GM12878 (cell line): Measurements from ENCODE around the gene MAD1L1. TPM values are rescaled to one million over a fixed set of nuclear protein-coding genes. Genes with fewer than 3 reads are reported as not detected.
A peak's percentile ranks its signal among the peaks of the same experiment; 100 is the strongest.

Experiments used
- ATAC-seq: fragments of 200-7000 bp; cut with Tn5 transposase; 3 replicates; pipeline ENCODE4 v1.9.1; 2020; ENCODE audit warnings: mild to moderate bottlenecking, moderate library complexity
- BruUV-seq: library from RNA; stranded (reverse); fragments of 400-500 nt; replicated peaks from 2 replicates; lab custom pipeline; 2021; lab: Mats Ljungman, UMichigan
- CTCF ChIA-PET: fragments of 300-600 bp; sonication (Branson Sonifier 250); formaldehyde crosslinking; extraction: SDS; loops from one replicate; lab custom pipeline; 2021; ENCODE audit warnings: inconsistent platforms; lab: Yijun Ruan, JAX
- POLR2A ChIA-PET: fragments of 350-600 bp; formaldehyde crosslinking; extraction: SDS; loops from one replicate; lab custom pipeline; 2021; ENCODE audit warnings: inconsistent platforms; lab: Charles Lee
- RAD21 ChIA-PET: fragments of 300-600 bp; sonication (Branson Sonifier 250); formaldehyde crosslinking; loops from one replicate; lab custom pipeline; 2023; ENCODE audit warnings: antibody characterized with exemption; ENCODE audit not compliant: unreplicated experiment; lab: Charles Lee
- SMC1A ChIA-PET: fragments of 300-600 bp; sonication (Branson Sonifier 250); formaldehyde crosslinking; loops from one replicate; lab custom pipeline; 2023; ENCODE audit not compliant: unreplicated experiment, uncharacterized antibody; lab: Charles Lee
- DNase-seq: peaks from one replicate; pipeline ENCODE4 v3.0.0-alpha.2; 2011; ENCODE audit warnings: low read depth, low spot score
- FAIRE-seq: peaks from 3 replicates; lab custom pipeline; 2011; peaks lifted over from hg19 to GRCh38; lab: Jason Lieb, UNC
- H2AFZ ChIP-seq: 2 replicates; pipeline ENCODE4 v1.6.0; 2011; ENCODE audit warnings: low read depth, low read length, control low read depth; ENCODE audit not compliant: control insufficient read depth
- H3K27ac ChIP-seq: 2 replicates; pipeline ENCODE4 v1.5.1; 2011; ENCODE audit warnings: control low read depth; ENCODE audit not compliant: control insufficient read depth, insufficient read depth
- H3K27me3 ChIP-seq, 2 experiments: replicated peaks in 1 of 2; 2 replicates each; pipeline versions ENCODE4 v1.6.0 to v1.6.1; 2011; ENCODE audit warnings: low read length in 1 of 2; ENCODE audit not compliant: control insufficient read depth in 2 of 2, insufficient read depth in 2 of 2
- H3K36me3 ChIP-seq, 2 experiments: 2 replicates each; pipeline ENCODE4 v1.5.1; 2011; ENCODE audit warnings: low read length in 1 of 2; ENCODE audit not compliant: control insufficient read depth in 2 of 2, insufficient read depth in 2 of 2
- H3K4me1 ChIP-seq: 2 replicates; pipeline ENCODE4 v1.6.1; 2011; ENCODE audit warnings: mild to moderate bottlenecking, low read length, moderate library complexity, mixed read lengths; ENCODE audit not compliant: control insufficient read depth, insufficient read depth
- H3K4me2 ChIP-seq: 2 replicates; pipeline ENCODE4 v1.6.0; 2011; ENCODE audit warnings: control low read depth; ENCODE audit not compliant: control insufficient read depth, insufficient read depth
- H3K4me3 ChIP-seq: fragments of 200-600 bp; sonication (generic); 2 replicates; pipeline ENCODE4 v1.5.1; 2016
- H3K79me2 ChIP-seq: 2 replicates; pipeline ENCODE4 v1.6.0; 2011; ENCODE audit warnings: low read length; ENCODE audit not compliant: control insufficient read depth, insufficient read depth
- H3K9ac ChIP-seq: 2 replicates; pipeline ENCODE4 v1.8.0; 2011; ENCODE audit warnings: low read length, control low read depth, mixed read lengths; ENCODE audit not compliant: control insufficient read depth, insufficient read depth
- H3K9me3 ChIP-seq: replicated peaks from 3 replicates; pipeline ENCODE4 v1.5.1; 2011; ENCODE audit warnings: mild to moderate bottlenecking, low read length; ENCODE audit not compliant: control insufficient read depth, insufficient read depth
- H4K20me1 ChIP-seq: 2 replicates; pipeline ENCODE4 v1.6.0; 2011; ENCODE audit not compliant: control insufficient read depth, insufficient read depth
- FOS ChIP-seq: IDR thresholded peaks from 3 replicates; pipeline ENCODE4 v1.6.1; 2011; ENCODE audit warnings: borderline replicate concordance; ENCODE audit not compliant: insufficient read length; ENCODE audit errors: extremely low read depth
- IKZF2 ChIP-seq, 2 experiments: fragments of 450-650 bp; IDR thresholded peaks; 2 replicates each; pipeline ENCODE4 v1.6.1; 2017; ENCODE audit warnings: mild to moderate bottlenecking in 2 of 2, moderate library complexity in 2 of 2
- MEF2A ChIP-seq: IDR thresholded peaks from 2 replicates; pipeline ENCODE4 v1.6.1; 2011; ENCODE audit warnings: low read depth, mild to moderate bottlenecking, low read length, moderate library complexity; ENCODE audit not compliant: insufficient read depth
- SPI1 ChIP-seq: IDR thresholded peaks from 2 replicates; pipeline ENCODE4 v1.6.1; 2011; ENCODE audit warnings: low read depth, mild to moderate bottlenecking, low read length, moderate library complexity, borderline replicate concordance; ENCODE audit not compliant: insufficient read depth
- ZSCAN29 ChIP-seq: fragments of 450-650 bp; IDR thresholded peaks from 2 replicates; pipeline ENCODE4 v1.6.1; 2017; ENCODE audit warnings: mild to moderate bottlenecking, moderate library complexity
- ZZZ3 ChIP-seq: IDR thresholded peaks from 2 replicates; pipeline ENCODE4 v1.6.1; 2011; ENCODE audit warnings: low read depth; ENCODE audit not compliant: control insufficient read depth, insufficient read length
- WGBS: methylation state at CpG from one replicate; pipeline ENCODE4 v1.1.6; 2016; ENCODE audit warnings: low lambda C conversion rate; ENCODE audit not compliant: insufficient replicate concordance, insufficient coverage; ENCODE audit errors: missing lambda C conversion rate; 5-methylcytosine and 5-hydroxymethylcytosine counted together
- in situ Hi-C: fragments of 300-500 bp; cut with MboI; formaldehyde crosslinking; loops from 9 replicates; pipeline ENCODE4 v1.14.3; 2018; ENCODE audit warnings: mixed read lengths
- intact Hi-C: fragments of 100-400 bp; cut with micrococcal nuclease; formaldehyde crosslinking; loops from one replicate; pipeline ENCODE4 v1.14.2; 2022; ENCODE audit not compliant: unreplicated experiment
- polyA plus RNA-seq, 11 experiments: library from polyadenylated mRNA; depleted of rRNA in 4 of 11; unstranded in 6 of 11; stranded (reverse) in 5 of 11; fragments of >200 nt; fragmentation: Nextera tagmentation in 4 of 11; fragmentation: Illumina TruSeq in 1 of 11; extraction: Ambion mirVana in 4 of 11; extraction: Trizol in 1 of 11; gene quantifications; 1 replicate in 1 of 11; 2 replicates in 10 of 11; pipeline versions ENCODE4 v1.2.1 to v1.2.3, GENCODE V29; 2011 to 2016; ENCODE audit warnings: inconsistent platforms in 2 of 11, missing spikeins in 2 of 11, low read depth in 1 of 11
- total RNA-seq, 4 experiments: library from RNA; depleted of rRNA in 3 of 4; stranded (reverse); fragments of >200 nt in 3 of 4; fragmentation: Illumina TruSeq in 1 of 4; extraction: Trizol in 1 of 4; gene quantifications; 2 replicates each; pipeline versions ENCODE4 v1.2.1 to v1.2.3, GENCODE V29; 2013 to 2021
- TF ChIP-seq, protein P1 (sequence below): fragments of 450-650 bp; IDR thresholded peaks from 2 replicates; pipeline ENCODE4 v1.6.1; 2016; ENCODE audit warnings: mild to moderate bottlenecking
- TF ChIP-seq, protein P2 (sequence below): fragments of 450-650 bp; IDR thresholded peaks from 2 replicates; pipeline ENCODE4 v1.6.1; 2017; ENCODE audit warnings: mild to moderate bottlenecking, moderate library complexity

The MAD1L1 gene
- total and polyA plus RNA-seq, 10 of the 15 experiments (the other 5 are each of a cell fraction or from before 2014, with no cell fraction given) = 2.2 to 76.8 (median 38.3) TPM

DNA sequence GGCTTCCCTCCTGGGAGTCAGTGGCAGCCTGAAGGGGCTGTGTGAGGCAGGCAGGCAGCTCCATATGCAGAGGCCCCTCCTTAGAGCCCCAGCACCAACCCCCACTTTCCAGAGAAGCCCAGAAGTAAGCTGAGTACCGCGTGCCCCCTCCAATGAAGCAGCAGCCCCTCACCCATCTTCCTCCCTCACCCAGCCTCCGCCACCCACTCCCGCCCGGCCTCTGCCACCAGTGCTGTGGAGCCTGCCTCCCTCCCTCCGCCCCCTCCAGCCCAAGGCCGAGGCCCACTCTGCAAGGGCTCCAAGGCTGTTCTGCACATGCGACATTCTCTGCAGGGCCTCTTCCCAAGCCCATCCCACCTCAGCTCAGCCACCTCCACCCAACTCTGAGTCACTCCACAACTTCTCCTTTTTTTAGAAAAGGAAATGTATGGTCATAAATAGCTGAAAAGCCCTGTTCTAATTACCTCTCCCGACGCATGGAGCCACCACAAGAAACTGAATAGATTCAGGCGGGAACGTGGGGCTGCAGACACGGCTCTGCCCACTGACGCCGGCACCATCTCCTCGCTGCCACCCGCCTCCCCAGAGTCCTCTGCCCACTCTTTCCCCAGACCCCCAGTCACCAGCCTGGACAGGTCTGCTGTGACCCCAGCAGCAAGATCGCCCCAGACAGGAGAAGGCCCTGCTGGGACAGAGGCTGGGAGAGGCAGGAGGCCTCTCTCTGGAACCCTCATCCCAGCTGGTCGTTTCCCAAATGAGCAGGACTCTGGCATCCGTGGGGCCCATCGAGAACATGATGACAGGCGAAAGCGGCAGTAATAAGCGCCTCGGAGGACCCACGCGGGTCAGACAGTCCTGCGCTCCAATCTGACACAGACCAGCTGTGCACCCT is 213.9 kb downstream of the MAD1L1 start:
- Histone ChIP-seq H3K4me1 (peaks cover 17% of the 10 kb centered on the region), H4K20me1 (no peaks in the 10 kb centered on the region), H2AFZ (0 out of 2 replicates have a peak overlapping the region, but pooled peaks have one; percentile 7), H3K27me3 (no peaks in the 10 kb centered on the region), H3K36me3 (no peaks in the 10 kb centered on the region; a peak in 2 of 4 replicates), H3K27ac (no peak overlapping the region), H3K4me2 (peak overlapping the region; percentile 67), H3K4me3 (no peak overlapping the region), H3K79me2 (no peaks in the 10 kb centered on the region), H3K9ac (peak overlapping the region; percentile 21; the same call in 1 of the 2 replicates), H3K9me3 (no peaks in the 10 kb centered on the region)
- ATAC-seq (peak; percentile 23), DNase-seq (no peak), FAIRE-seq (no peak)
- intact Hi-C loops (no loop called here), in situ Hi-C loops (no loop called here)
- ChIA-PET SMC1A (interaction anchor here (1.0 kb wide), 1 partner anchor 19 kb away, joined by 3 read pairs; no protein-coding TSS in a partner anchor), POLR2A (no interaction called here), RAD21 (interaction anchor here (1.3 kb wide), 1 partner anchor 19 kb away, joined by 6 read pairs; no protein-coding TSS in a partner anchor), CTCF (interaction anchor here (0.8 kb wide), 1 partner anchor 20 kb away, joined by 3 read pairs; no protein-coding TSS in a partner anchor)
- no TSS peak for BruUV-seq
- TF ChIP-seq ZZZ3 (no peak), IKZF2 (IDR thresholded peaks at IDR 0.05) (peak; percentile 26 to 29; a peak in 2 of 4 replicates)
- whole genome bisulfite sequencing = 64% methylated on average over 26 of the region's 28 CpGs

DNA sequence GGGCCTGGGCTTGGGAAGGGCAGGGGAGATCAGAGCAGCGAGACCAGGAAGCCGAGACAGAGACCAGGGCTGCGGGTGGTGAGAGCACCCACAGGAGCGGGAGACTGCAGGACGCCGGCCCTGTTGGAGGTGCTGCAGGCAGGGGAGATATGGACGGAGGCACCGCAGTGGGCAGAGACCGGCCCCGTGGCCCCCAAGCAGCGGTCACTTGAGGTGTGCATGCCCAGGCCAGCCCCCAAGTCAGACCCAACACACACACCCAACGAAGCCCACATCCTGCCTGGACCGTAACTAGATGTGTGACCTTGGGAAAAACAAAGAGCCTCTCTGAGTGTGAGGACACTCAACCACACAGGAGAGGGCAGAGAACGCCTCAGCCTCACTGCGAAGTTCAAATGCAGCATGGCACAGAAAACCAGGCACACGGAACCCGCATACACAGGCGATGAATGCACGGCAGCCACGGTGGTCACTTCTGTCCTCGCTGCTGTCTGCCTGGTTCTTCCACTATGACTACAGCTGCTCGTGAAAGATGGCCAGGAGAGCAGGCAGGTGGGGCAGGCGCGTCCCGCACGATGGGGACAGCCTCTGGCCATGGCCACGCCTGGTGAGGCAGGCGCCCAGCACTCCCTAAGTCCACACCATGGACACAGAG is 214.7 kb downstream of the MAD1L1 start:
- intact Hi-C loops = no loop called here
- Histone ChIP-seq H3K9me3 (no peaks in the 10 kb centered on the region), H3K27ac (no peak overlapping the region), H3K79me2 (no peaks in the 10 kb centered on the region), H3K27me3 (no peaks in the 10 kb centered on the region), H3K36me3 (no peaks in the 10 kb centered on the region; a peak in 2 of 4 replicates), H3K4me1 (peaks cover 17% of the 10 kb centered on the region), H4K20me1 (no peaks in the 10 kb centered on the region), H3K4me3 (no peak overlapping the region), H2AFZ (no peak overlapping the region), H3K9ac (no peak overlapping the region), H3K4me2 (no peak overlapping the region)
- 93% methylated on average over 26 of the region's 28 CpGs for WGBS
- ChIA-PET SMC1A (interaction anchor here (1.0 kb wide), 1 partner anchor 20 kb away, joined by 3 read pairs; no protein-coding TSS in a partner anchor), POLR2A (no interaction called here), RAD21 (interaction anchor here (1.3 kb wide), 1 partner anchor 20 kb away, joined by 6 read pairs; no protein-coding TSS in a partner anchor), CTCF (no interaction called here)
- in situ Hi-C loops = no loop called here
- FAIRE-seq (no peak), DNase-seq (no peak), ATAC-seq (no peak)
- no TSS peak for BruUV-seq
- TF ChIP-seq FOS = no peak
- TF ChIP-seq MEF2A = no peak
- TF ChIP-seq, protein P1, sequence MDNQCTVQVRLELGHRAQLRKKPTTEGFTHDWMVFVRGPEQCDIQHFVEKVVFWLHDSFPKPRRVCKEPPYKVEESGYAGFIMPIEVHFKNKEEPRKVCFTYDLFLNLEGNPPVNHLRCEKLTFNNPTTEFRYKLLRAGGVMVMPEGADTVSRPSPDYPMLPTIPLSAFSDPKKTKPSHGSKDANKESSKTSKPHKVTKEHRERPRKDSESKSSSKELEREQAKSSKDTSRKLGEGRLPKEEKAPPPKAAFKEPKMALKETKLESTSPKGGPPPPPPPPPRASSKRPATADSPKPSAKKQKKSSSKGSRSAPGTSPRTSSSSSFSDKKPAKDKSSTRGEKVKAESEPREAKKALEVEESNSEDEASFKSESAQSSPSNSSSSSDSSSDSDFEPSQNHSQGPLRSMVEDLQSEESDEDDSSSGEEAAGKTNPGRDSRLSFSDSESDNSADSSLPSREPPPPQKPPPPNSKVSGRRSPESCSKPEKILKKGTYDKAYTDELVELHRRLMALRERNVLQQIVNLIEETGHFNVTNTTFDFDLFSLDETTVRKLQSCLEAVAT = no peak
- TF ChIP-seq ZSCAN29 = no peak
- TF ChIP-seq, protein P2, sequence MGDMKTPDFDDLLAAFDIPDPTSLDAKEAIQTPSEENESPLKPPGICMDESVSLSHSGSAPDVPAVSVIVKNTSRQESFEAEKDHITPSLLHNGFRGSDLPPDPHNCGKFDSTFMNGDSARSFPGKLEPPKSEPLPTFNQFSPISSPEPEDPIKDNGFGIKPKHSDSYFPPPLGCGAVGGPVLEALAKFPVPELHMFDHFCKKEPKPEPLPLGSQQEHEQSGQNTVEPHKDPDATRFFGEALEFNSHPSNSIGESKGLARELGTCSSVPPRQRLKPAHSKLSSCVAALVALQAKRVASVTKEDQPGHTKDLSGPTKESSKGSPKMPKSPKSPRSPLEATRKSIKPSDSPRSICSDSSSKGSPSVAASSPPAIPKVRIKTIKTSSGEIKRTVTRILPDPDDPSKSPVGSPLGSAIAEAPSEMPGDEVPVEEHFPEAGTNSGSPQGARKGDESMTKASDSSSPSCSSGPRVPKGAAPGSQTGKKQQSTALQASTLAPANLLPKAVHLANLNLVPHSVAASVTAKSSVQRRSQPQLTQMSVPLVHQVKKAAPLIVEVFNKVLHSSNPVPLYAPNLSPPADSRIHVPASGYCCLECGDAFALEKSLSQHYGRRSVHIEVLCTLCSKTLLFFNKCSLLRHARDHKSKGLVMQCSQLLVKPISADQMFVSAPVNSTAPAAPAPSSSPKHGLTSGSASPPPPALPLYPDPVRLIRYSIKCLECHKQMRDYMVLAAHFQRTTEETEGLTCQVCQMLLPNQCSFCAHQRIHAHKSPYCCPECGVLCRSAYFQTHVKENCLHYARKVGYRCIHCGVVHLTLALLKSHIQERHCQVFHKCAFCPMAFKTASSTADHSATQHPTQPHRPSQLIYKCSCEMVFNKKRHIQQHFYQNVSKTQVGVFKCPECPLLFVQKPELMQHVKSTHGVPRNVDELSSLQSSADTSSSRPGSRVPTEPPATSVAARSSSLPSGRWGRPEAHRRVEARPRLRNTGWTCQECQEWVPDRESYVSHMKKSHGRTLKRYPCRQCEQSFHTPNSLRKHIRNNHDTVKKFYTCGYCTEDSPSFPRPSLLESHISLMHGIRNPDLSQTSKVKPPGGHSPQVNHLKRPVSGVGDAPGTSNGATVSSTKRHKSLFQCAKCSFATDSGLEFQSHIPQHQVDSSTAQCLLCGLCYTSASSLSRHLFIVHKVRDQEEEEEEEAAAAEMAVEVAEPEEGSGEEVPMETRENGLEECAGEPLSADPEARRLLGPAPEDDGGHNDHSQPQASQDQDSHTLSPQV = no peak
- TF ChIP-seq SPI1 = no peak
